HG03342 (cell line): ENCODE measurements around the gene TMEM138.

ENCODE experiments used
- ATAC-seq: cut with Tn5 transposase; IDR thresholded peaks from one replicate; pipeline ENCODE4 v1.9.1; 2021; ENCODE audit warnings: mild to moderate bottlenecking, moderate library complexity; ENCODE audit not compliant: unreplicated experiment

TMEM138 gene

GRCh38 chr11:61361741-61362541, at the start of gene TMEM138, which contains the start of gene CYB561A3:
TSS of gene TMEM138 (plus strand) at chr11:61362374. CDS start at chr11:61364391, 2,017 bp downstream.
TSS of gene CYB561A3 (minus strand) at chr11:61361882. CDS start at chr11:61356713, 5,169 bp downstream.
- ATAC-seq: peak; percentile 84

- no peak for ATAC-seq
Observed at GRCh38 chr11:61315260-61315659, 46.9 kb upstream of the TMEM138 start.

- ATAC-seq: no peak
Observed at GRCh38 chr11:61325649-61326414, 36.3 kb upstream of the TMEM138 start.

DNA sequence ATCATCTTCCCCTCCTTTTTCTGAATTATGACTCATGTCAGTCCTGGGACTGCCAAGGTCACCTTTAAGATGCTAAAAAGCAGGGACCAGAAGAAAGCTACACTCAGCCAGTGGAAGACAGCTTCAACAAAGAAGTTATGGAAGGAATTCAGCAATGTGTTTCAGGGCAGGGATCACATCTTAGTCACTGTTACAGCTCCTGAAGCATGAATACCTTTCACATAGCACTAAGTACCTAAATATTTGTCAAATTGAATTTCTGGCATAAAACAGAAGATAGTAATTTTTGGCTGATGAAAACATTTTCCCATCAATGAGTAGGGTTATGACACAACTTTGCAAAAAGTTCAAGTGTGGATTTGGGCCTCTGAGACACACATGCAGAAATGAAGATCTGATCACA, 34.5 kb upstream of the TMEM138 start:
- ATAC-seq: no peak

DNA sequence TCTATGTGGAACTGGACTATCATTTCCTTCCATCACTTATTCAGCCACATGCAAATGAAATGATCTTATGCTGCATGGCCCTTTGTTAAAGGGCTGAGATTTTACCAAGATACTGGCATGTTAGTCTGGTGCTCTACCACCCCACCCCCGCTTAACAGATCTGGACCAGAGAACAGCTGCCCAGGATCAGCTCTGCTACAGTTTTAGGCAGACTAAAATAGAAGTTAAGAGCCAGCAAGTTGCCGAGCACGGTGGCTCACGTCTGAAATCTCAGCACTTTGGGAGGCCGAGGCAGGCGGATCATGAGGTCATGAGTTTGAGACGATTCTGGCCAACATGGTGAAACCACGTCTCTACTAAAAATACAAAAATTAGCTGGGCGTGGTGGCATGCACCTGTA, 33.8 kb upstream of the TMEM138 start:
- no peak for ATAC-seq

- no peak for ATAC-seq
Observed at GRCh38 chr11:61329871-61330270, 32.3 kb upstream of the TMEM138 start.

GRCh38 chr11:61331651-61332050, 30.5 kb upstream of the TMEM138 start:
- ATAC-seq: no peak

DNA sequence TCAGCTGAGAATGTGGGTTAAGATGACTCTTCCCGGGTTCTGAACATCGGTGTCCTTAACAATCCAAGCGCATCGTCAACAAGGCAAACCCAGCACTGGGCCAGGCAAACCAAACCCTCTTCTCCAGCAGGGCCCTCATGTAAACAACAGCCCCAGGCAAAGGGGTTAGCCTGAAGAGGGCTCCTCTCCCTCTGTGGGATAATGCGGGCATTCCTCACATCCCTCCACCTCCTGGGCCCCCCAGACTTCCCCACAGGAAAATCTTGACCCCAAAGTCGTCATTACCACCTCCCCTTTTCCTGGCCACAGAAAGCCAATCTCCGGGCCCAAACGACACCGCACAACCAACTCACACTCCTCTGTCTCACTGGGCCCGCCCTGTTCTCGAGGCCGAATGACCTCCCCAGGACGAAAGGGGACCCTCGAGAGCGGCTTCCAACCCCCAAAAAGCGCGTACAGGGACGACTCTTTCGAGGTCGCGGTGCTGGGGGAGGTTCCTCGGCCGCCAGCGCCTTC, 29.8 kb upstream of the TMEM138 start:
- ATAC-seq: no peak

- peak; percentile 87 for ATAC-seq
Observed at GRCh38 chr11:61332797-61333549, 29.2 kb upstream of the TMEM138 start, which contains the start of the genes DDB1 and TKFC. TSS of gene DDB1 (minus strand) at chr11:61333105. CDS start at chr11:61332968, 137 bp downstream. TSS of gene TKFC (plus strand) at chr11:61333228. CDS start at chr11:61334729, 1,501 bp downstream.

GRCh38 chr11:61333550-61334433, 28.4 kb upstream of the TMEM138 start:
- no peak for ATAC-seq

DNA sequence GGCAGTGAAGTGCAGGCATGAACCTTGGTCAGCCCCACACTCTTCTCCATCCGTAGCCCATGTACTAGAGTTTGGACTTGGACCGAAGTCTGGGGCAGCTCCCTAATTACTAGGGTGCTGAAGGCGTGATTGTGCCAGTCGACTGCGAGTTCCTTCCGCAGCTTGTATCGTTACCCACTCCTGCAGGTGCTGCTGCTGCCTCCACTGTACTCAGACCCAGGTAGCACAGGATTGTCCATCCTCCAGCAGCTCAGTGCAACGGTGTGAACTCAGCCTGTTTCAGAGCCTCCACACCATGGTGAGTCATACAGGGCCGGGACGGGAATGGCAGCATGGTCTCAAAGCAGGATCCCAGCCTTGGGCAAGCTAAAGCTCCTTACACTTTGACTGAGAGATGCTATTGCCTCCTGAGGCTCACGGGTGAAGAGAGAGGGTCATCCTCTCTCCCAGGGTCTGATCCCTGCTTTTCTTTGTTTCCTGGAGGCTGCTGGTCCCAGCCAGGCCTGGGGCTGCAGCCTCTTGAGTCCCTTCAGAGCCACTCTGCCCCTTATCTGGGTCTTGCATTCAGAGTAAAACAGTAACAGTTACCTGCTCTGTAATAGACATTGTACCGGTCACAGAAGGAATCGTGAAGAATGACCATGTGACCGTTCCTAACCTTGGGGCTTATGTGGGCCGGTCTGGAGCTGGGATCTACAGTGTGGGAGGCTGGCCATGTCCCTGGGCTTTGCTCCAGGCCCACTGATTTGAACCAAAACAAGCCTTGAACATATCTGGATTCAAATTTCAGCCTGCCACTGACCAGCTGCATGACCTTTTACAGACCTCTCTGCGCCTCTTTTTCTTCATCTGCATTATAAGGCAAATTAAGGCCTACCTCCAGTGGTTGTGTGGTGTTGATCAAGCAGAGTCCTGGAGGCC, 27.5 kb upstream of the TMEM138 start:
- no peak for ATAC-seq

- ATAC-seq: no peak
Observed at GRCh38 chr11:61335355-61335710, 26.8 kb upstream of the TMEM138 start.

- peak; percentile 43 for ATAC-seq
Observed at GRCh38 chr11:61336171-61336935, 25.8 kb upstream of the TMEM138 start.

GRCh38 chr11:61337706-61338470, 24.3 kb upstream of the TMEM138 start:
- no peak for ATAC-seq

- no peak for ATAC-seq
Observed at GRCh38 chr11:61338783-61339489, 23.2 kb upstream of the TMEM138 start.

GRCh38 chr11:61339490-61339878, 22.7 kb upstream of the TMEM138 start:
- ATAC-seq: no peak

GRCh38 chr11:61340979-61341378, 21.2 kb upstream of the TMEM138 start:
- no peak for ATAC-seq
